SH-SY5Y (cell line): ENCODE measurements around the gene QRICH2.
A peak's percentile ranks its signal among the peaks of the same experiment; 100 is the strongest.

Experiments used
- GATA2 ChIP-seq: IDR thresholded peaks from 2 replicates; pipeline ENCODE4 v1.6.1; 2011; ENCODE audit warnings: mild to moderate bottlenecking, low read depth, low read length
- GATA3 ChIP-seq: IDR thresholded peaks from 2 replicates; pipeline ENCODE4 v1.6.1; 2011; ENCODE audit warnings: low read depth, mild to moderate bottlenecking, low read length, moderate library complexity

The QRICH2 gene

DNA sequence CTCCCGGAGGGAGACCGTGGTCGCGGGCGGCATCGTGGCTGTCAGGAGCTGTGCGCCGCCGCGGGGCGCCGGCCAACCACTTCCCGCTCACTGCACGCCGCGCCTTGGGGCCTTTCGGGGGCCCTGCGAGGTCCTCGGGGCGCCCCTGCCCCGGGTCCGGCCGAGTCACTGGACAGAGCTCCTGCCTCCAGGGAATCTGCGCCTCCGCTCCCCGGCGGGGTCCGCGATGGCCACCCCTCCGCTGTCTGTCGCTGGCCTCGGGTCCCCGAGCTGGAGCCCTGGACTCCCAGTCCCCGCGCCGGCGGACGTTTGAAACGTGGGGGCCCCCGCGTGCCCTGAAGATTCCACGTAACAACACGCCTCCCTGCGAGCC is at the start of gene QRICH2:
Gene QRICH2, minus strand, starts transcription at position 311 of the 373 bp plus-strand sequence. Its CDS starts 278 bp downstream, at position 33.
- TF ChIP-seq GATA2 (no peak), GATA3 (no peak)

DNA sequence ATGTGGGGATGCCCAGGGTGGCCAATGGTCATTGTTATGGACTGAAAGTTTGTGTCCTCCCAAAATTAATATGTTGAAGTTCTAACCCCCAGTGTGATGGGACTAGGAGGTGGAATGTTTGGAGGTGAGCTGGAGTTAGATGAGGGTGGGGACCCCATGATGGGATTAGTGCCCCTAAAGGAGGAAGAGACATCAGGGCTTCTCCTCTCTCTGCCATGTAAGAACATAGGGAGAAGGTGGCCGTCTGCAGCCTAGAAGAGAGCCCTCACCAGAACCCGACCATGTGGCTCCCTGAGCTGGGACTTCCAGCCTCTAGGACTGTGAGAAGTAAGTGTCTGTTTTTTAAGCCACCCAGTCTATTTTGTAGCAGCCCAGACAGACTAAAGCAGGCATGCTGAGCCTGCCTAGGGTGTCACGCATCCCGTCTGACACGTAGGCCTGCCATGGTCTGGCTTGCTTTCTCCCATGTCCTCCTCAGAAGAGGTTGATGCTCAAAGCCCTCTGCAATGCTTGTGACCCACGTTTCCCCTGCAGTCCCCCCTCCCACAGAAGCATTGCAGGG is 49.6 kb upstream of the QRICH2 start:
- TF ChIP-seq GATA3: no peak
- TF ChIP-seq GATA2: no peak

GRCh38 chr17:76356803-76357456 is 48.9 kb upstream of the QRICH2 start:
- TF ChIP-seq GATA2 (no peak), GATA3 (no peak)

DNA sequence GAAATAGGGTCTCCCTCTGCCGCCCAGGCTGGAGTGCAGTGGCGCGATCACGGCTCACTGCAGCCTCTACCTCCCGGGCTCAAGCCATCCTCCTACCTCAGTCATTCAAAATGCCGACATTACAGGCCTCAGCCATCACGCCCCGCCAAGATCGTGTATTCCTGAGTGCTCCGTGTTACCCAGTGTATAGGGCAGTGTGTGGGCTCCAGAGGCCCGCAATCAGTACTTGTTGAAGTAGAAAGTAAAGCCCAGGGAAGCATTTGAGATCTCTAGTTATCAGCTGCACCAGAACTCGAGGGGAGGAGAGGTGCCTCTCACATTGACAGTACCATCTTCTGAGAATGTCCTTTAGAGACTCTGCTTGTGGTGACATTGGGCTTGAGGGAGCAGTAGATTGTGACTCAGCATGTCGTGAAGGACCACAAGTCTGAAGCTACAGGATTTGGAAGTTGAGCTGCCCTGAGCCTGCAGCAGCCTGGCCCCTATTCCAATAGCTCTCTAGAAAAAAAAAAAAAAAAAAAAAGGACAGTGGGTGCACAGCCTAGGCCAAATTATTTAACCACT is 46.8 kb upstream of the QRICH2 start:
- TF ChIP-seq GATA3 (no peak), GATA2 (no peak)

DNA sequence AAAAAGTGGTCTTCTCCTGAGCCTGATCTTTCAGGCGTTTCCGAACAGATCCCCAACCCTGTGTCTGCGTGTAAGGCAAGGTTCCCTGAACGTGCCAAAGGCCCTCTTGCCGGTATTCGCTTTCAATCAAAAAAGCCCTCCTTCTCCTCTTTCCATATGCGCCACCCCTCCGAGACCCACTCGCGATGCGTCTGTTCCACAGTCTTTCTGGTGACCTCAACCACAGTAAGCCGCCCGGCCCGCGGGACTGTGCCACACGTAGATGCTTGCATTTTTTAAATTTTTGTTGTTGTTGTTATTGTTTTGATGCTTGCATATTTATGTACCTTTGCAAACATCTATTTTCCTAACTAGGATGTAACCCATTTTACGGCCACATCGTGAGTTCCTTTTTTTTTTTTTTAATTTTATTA is 46.2 kb upstream of the QRICH2 start:
- no peak for TF ChIP-seq GATA3
- no peak for TF ChIP-seq GATA2

- TF ChIP-seq GATA3 (no peak), GATA2 (peak; percentile 27; the same call in 1 of the 2 replicates)
Observed at GRCh38 chr17:76353599-76354316, 45.7 kb upstream of the QRICH2 start, which contains the start of gene PRPSAP1. TSS of gene PRPSAP1 (minus strand) at chr17:76353916. CDS start at chr17:76353703, 213 bp downstream.

DNA sequence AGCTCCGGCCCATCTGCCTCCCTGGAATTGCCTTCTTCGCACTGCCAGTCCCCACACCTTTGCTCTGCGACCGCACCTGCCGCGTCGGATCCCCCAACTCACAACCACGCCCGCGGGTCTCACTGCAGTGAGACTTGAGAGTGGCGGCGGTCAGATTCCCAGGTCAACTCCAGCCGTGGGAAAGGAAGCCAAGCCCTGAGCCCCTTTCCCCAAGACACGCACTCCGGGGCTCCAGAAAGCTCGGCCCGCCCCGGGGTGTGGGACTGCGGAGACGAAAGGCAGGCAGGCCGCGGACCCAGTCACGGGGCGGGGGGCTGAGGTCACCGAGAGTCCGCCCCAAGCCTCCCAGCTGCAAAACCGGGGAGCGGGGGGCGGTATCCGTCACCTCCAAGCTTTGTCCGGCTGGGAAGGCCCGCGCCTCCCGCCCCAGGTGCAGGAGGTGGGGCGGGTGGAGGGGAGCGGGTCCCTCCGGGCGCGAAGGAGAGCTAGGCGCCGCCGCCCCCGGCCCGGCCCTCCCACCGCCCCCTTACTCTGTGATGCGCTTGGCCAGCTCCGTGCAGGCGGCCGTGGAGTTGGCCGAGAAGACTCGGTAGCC is 45.0 kb upstream of the QRICH2 start:
- TF ChIP-seq GATA3 (no peak), GATA2 (no peak)

- no peak for TF ChIP-seq GATA3
- TF ChIP-seq GATA2: no peak
Observed at GRCh38 chr17:76351526-76352071, 43.5 kb upstream of the QRICH2 start.

DNA sequence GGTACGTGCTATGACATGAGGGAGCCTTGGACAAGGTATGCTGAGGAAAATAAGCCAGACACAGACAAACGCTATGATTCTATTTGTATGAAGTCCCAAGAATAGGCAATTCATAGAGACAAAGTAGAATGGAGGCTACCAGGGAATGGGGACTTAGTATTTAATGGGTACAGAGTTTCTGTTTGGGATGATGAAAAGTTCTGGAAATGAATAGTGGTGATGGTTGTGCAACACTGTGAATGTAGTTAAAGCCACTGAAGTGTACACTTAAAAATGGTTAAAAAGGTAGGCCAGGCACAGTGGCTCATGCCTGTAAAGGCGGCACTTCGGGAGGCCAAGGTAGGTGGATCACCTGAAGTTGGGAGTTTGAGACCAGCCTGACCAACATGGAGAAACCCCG is 42.4 kb upstream of the QRICH2 start:
- no peak for TF ChIP-seq GATA2
- TF ChIP-seq GATA3: no peak

DNA sequence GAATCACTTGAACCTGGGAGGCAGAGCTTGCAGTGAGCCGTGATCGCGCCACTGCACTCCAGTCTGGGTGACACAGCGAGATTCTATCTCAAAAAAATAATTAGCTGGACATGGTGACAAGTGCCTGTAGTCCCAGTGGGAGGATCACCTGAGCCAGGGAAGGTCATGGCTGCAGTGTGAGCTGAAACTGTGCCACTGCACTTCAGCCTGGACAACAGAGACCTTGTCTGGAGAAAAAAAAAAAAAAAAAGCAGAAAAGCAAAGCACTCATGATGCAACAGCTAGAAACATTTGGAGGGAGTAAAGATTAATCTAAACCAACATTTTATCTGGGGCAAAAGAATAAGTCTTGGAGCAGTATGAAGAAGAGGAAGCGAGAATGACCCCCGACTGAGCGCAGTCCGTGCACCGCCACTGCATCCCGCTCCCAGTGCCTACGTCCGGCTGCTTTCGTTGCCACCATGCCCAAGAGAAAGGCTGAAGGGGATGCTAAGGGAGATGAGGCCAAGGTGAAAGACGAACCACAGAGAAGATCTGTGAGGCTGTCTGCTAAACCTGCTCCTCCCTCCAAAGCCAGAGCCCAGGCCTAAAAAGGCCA is 37.4 kb upstream of the QRICH2 start:
- TF ChIP-seq GATA3 (no peak), GATA2 (no peak)

GRCh38 chr17:76343106-76343505 is 35.0 kb upstream of the QRICH2 start:
- TF ChIP-seq GATA3: no peak
- TF ChIP-seq GATA2: peak; percentile 60; the same call in 1 of the 2 replicates

- no peak; the same call in 1 of the 2 replicates for TF ChIP-seq GATA2
- no peak for TF ChIP-seq GATA3
Observed at GRCh38 chr17:76341301-76341700, 33.2 kb upstream of the QRICH2 start.

DNA sequence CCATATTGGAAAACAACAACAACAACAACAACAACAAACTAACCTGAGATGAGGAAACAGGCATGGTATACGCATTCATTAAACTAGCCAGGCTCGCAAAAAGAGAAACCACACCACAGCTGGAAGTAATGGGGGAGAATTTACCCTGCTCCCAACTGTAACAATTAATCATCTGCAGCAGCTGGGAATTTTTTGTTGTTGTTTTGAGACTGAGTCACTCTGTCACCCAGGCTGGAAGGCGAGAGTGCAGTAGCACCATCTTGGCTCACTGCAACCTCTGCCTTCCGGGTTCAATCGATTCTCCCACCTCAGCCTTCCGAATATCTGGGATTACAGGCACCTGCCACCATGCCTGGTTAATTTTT is 29.3 kb upstream of the QRICH2 start:
- TF ChIP-seq GATA3: no peak
- TF ChIP-seq GATA2: no peak
